AG09319 (cell line): ENCODE data around the gene CDYL.

Experiments
- DNase-seq: peaks from one replicate; pipeline ENCODE4 v3.0.0-alpha.2; 2010; ENCODE audit warnings: low read depth; ENCODE audit errors: extremely low read depth
- CTCF ChIP-seq: IDR thresholded peaks from 2 replicates; pipeline ENCODE4 v1.5.1; 2011; ENCODE audit warnings: low read depth, mild to moderate bottlenecking, inconsistent platforms, low read length, moderate library complexity

The CDYL gene

GRCh38 chr6:4776131-4776492 is at the start of gene CDYL:
Gene CDYL, plus strand, starts transcription at chr6:4776404. Its CDS starts 380 bp downstream, at chr6:4776784.
- no peak for TF ChIP-seq CTCF
- peak; percentile 70 for DNase-seq

GRCh38 chr6:4726645-4727044 is 49.6 kb upstream of the CDYL start:
- DNase-seq, result no peak
- TF ChIP-seq CTCF, result no peak

- no peak for TF ChIP-seq CTCF
These were observed 49.0 kb upstream of the CDYL start for GRCh38 chr6:4727217-4727616.

GRCh38 chr6:4727671-4728435 is 48.4 kb upstream of the CDYL start:
- DNase-seq, result no peak
- TF ChIP-seq CTCF, result no peak

More at GRCh38 chr6:4727217-4727616, 49.0 kb upstream of the CDYL start:
- DNase-seq, result no peak

- TF ChIP-seq CTCF, result no peak
These were observed 47.8 kb upstream of the CDYL start for GRCh38 chr6:4728436-4728769.

GRCh38 chr6:4728926-4729325 is 47.3 kb upstream of the CDYL start:
- DNase-seq, result no peak
- no peak for TF ChIP-seq CTCF

More at GRCh38 chr6:4728436-4728769, 47.8 kb upstream of the CDYL start:
- no peak for DNase-seq

GRCh38 chr6:4731996-4732395 is 44.2 kb upstream of the CDYL start:
- no peak for TF ChIP-seq CTCF
- DNase-seq, result no peak
